GM10248 (cell line): Measurements from ENCODE around the gene ZCCHC14.

Experiments used
- CTCF ChIA-PET: fragments of 300-600 bp; sonication (Branson Sonifier 250); formaldehyde crosslinking; extraction: SDS; loops from one replicate; lab custom pipeline; 2021; ENCODE audit warnings: antibody characterized with exemption; lab: Yijun Ruan, JAX
- POLR2A ChIA-PET: fragments of 350-650 bp; sonication (Branson Sonifier 250); formaldehyde crosslinking; extraction: SDS; loops from one replicate; lab custom pipeline; 2020; ENCODE audit warnings: antibody characterized with exemption; lab: Yijun Ruan, JAX
- DNase-seq: peaks from one replicate; pipeline ENCODE4 v3.0.0; 2012; ENCODE audit errors: extremely low spot score
- TF ChIP-seq, protein P1 (sequence below): IDR thresholded peaks from 2 replicates; pipeline ENCODE4 v1.5.1; 2012; ENCODE audit warnings: mild to moderate bottlenecking, low read depth; ENCODE audit errors: extremely low read depth, missing control alignments, control extremely low read depth

Gene ZCCHC14

DNA sequence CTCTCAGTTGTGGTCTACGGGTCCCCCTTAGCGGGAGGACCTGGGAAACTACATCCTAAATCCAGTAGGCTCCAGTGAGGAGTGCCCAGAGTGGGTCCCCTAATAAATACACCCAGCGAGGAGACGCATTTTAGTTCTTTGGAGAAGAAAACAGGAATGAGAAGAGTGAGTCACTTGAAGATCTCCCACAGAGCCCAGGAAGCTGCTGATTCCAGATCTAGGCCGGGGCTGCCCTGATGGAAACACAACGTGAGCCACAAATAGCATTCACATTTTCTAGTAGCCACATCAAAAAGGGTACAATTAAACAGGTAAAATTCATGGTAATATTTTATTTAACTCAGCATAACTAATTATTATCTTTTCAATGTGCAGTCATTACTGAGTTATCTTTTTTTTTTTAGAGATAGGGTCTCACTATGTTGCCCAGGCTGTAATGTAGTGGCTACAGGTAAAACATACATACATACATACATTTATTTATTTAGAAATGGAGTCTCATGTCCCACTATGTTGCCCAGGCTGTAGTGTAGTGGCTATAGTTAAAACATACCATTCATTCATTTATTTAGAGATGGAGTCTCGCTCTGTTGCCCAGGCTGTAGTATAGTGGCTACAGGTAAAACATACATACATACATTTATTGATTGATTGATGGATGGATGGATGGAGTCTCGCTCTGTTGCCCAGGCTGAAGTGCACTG is 130.8 kb downstream of the ZCCHC14 start:
- TF ChIP-seq, protein P1, sequence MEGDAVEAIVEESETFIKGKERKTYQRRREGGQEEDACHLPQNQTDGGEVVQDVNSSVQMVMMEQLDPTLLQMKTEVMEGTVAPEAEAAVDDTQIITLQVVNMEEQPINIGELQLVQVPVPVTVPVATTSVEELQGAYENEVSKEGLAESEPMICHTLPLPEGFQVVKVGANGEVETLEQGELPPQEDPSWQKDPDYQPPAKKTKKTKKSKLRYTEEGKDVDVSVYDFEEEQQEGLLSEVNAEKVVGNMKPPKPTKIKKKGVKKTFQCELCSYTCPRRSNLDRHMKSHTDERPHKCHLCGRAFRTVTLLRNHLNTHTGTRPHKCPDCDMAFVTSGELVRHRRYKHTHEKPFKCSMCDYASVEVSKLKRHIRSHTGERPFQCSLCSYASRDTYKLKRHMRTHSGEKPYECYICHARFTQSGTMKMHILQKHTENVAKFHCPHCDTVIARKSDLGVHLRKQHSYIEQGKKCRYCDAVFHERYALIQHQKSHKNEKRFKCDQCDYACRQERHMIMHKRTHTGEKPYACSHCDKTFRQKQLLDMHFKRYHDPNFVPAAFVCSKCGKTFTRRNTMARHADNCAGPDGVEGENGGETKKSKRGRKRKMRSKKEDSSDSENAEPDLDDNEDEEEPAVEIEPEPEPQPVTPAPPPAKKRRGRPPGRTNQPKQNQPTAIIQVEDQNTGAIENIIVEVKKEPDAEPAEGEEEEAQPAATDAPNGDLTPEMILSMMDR: no peak
- CTCF ChIA-PET: no interaction called here
- DNase-seq: no peak
- POLR2A ChIA-PET: no interaction called here

DNA sequence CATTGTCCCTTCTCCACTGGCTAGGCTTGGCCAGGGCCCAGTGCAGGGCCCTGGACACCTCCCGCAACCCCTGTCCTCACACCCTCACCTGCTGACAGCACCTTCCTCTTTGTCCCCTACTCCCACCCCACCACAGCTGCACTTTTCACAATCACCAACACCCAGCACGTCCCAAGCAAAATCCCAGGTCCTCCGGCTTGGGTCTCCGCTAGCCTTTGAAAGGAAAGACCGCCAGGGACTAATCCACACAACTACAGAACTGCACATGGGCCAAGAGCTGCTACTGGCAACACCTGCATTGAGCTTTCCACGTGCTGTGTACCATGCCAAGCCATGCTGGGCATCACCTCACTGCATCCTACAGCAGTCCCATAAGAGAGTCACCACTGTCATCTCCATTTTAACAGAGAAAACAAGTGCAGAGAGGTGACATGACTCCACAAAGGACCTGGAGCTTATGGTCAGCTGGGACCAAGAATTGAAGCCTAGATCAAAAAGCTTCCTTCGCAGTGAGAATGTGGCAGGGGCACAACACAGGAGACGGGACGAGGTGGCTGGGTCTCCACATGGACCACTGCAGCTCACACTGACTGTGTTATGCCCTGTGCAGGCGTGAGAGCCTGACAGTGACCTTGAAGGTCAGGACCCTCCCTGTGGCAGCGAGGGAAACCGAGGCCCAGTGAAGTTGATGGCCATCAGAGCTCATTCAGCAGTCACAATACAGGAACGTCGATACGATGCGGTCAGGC is 131.8 kb downstream of the ZCCHC14 start:
- DNase-seq: no peak
- ChIA-PET POLR2A (no interaction called here), CTCF (interaction anchor here (0.9 to 2.1 kb wide), 2 partner anchors 9 to 22 kb away, joined by 3 to 6 read pairs; partner anchors contain the start of gene FBXO31)
- TF ChIP-seq, protein P1: no peak

DNA sequence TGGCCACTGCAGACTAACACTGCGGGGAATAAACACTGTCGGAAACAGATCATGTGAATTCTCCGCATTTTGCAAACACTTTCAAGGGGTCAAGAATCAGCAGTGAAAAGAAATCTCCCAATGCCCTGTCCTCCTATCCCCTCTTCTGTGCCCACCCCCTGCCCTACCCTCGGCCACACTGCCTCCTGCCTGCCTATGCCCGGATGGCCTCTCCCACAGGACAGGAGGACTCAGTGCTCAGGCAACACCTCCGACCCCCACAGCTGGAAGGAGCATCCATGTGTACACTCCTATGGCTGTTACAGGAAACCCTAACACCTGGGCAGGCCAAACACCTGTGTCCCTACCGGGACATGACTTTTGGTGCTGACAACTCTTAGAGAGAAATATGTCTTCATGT is 133.7 kb downstream of the ZCCHC14 start:
- no peak for DNase-seq
- TF ChIP-seq, protein P1: no peak
- ChIA-PET POLR2A (no interaction called here), CTCF (interaction anchor here (0.9 to 1.6 kb wide), 3 partner anchors 10 to 42 kb away, joined by 3 to 7 read pairs (median 3); partner anchors contain the start of gene C16orf95)

DNA sequence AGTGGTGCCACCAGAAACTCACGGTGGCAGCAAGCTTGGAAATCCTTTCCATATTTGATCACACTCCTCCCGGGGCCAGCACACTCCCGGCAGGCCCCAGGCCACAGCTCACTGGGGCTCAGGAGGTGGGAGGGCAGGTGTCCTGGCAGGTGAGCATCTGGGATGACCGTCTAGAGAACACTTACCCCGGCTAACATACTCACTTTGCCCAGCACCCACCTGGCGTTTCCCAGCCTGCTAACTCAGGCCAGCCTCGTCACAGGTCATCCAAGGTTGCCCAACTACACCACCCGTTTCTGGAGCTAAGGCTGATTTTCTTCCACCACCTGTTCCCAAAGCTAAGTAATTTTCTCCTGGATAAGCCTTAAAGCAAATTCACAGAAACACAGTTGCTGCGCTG is 134.1 kb downstream of the ZCCHC14 start:
- ChIA-PET POLR2A (no interaction called here), CTCF (interaction anchor here (1.3 to 1.6 kb wide), 2 partner anchors 9 to 41 kb away, joined by 3 to 7 read pairs; partner anchors contain the start of gene C16orf95)
- TF ChIP-seq, protein P1: no peak
- DNase-seq: no peak

DNA sequence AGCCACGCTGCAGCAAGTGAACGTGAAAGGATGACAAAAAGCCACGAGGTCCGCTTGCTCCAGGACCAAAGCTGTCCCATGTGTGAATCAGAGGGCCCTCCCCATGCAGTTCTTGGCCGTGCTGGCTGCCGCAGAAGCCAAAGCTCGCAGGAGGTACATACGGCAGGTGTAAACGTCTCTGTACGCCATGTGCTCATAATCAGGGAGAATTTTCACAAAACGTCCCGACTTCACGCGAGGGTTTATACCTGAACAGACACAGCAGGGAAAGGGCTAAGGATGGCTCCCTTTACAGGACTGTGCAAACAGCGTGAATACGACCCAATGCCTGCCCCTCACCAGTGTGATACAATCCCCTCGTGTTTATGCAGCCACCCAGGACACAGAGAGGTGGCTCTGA is 134.6 kb downstream of the ZCCHC14 start:
- TF ChIP-seq, protein P1: no peak
- ChIA-PET POLR2A (interaction anchor here (0.5 kb wide), 1 partner anchor 23 kb away, joined by 4 read pairs; no protein-coding TSS in a partner anchor), CTCF (interaction anchor here (1.5 to 1.6 kb wide), 3 partner anchors 9 to 34 kb away, joined by 4 to 7 read pairs (median 6); no protein-coding TSS in a partner anchor)
- no peak for DNase-seq

DNA sequence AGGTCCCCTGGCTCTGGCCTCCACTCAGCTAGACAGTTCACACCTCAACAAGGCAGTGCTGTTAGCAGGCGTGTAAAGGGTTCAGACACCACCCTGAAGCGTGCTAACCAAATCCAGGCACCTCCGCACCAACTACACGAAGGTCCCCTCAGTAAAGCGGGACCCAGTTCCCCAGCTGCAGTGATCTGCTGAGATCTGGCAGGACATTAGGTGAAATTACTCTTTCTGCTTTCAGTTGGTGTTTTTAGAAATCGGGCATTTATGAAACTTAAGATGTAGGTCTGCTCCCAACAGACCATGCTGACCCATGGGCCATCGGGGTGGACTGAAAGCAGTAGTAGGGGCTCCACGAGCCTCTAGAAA is 136.4 kb downstream of the ZCCHC14 start:
- no peak for DNase-seq
- POLR2A ChIA-PET: interaction anchor here (0.6 kb wide), 1 partner anchor 97 kb away, joined by 3 read pairs; no protein-coding TSS in a partner anchor
- TF ChIP-seq, protein P1: no peak
- CTCF ChIA-PET: interaction anchor here (1.5 to 1.6 kb wide), 3 partner anchors 14 to 38 kb away, joined by 4 to 6 read pairs (median 5); no protein-coding TSS in a partner anchor
